Epithelial cell of esophagus (primary cell): ENCODE results near the gene PLXNA2.

Source experiments
- DNase-seq: peaks from one replicate; pipeline ENCODE4 v3.0.0; 2010; ENCODE audit warnings: low read depth
- H3K4me3 ChIP-seq: 2 replicates; pipeline ENCODE4 v1.5.1; 2011; ENCODE audit warnings: mild to moderate bottlenecking, low read length, control low read depth
- TF ChIP-seq, protein P1 (sequence below): IDR thresholded peaks from 2 replicates; pipeline ENCODE4 v1.5.1; 2011; ENCODE audit warnings: low read depth, mild to moderate bottlenecking, low read length, control low read depth, inconsistent platforms; ENCODE audit not compliant: insufficient read depth; ENCODE audit errors: missing control alignments

PLXNA2 gene

DNA sequence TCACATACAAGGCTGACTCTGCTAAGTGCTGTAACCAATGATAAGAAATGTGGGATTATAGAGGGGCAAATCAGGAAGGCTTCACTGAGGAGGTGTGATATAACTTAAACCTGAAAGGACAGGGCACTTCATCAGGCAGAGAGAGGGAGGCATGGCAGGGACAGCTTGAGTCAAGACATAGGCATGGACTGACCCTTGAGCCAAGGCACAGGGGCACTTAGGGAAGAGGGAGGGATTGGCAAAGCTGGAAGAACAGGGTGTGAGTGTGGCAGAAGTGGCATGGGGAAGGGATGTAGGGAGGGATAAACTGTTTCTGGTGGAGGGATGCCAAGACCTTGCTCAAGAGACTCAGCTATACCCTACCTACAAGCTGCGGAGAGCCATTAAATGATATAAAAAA, 81.3 kb downstream of the PLXNA2 start:
- TF ChIP-seq, protein P1, sequence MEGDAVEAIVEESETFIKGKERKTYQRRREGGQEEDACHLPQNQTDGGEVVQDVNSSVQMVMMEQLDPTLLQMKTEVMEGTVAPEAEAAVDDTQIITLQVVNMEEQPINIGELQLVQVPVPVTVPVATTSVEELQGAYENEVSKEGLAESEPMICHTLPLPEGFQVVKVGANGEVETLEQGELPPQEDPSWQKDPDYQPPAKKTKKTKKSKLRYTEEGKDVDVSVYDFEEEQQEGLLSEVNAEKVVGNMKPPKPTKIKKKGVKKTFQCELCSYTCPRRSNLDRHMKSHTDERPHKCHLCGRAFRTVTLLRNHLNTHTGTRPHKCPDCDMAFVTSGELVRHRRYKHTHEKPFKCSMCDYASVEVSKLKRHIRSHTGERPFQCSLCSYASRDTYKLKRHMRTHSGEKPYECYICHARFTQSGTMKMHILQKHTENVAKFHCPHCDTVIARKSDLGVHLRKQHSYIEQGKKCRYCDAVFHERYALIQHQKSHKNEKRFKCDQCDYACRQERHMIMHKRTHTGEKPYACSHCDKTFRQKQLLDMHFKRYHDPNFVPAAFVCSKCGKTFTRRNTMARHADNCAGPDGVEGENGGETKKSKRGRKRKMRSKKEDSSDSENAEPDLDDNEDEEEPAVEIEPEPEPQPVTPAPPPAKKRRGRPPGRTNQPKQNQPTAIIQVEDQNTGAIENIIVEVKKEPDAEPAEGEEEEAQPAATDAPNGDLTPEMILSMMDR = no peak
- DNase-seq = no peak
- H3K4me3 ChIP-seq = no peak overlapping the region

GRCh38 chr1:208161656-208162375, 82.4 kb downstream of the PLXNA2 start:
- DNase-seq = no peak
- TF ChIP-seq, protein P1 = no peak
- H3K4me3 ChIP-seq = no peak overlapping the region

DNA sequence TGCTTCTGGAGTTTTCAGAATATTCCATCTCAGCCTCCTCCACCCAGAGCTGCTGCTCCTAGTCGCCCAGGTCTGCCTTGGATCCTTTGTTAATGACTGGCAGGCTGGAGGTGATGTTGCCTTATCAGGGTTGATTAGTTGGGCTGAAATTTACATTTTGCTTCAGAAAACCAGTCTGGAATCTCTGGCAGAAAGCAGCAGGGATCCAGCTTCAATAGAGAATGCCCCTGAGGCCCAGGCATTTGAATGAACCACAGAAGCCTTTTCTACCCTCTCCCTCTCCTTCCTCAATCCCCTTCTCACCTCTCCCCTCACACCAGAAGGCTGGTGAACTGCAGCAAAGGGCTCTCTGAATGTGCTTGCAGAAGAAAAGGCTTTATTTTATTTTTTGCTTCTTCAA, 83.2 kb downstream of the PLXNA2 start:
- H3K4me3 ChIP-seq = no peak overlapping the region
- DNase-seq = no peak
- TF ChIP-seq, protein P1 = no peak

DNA sequence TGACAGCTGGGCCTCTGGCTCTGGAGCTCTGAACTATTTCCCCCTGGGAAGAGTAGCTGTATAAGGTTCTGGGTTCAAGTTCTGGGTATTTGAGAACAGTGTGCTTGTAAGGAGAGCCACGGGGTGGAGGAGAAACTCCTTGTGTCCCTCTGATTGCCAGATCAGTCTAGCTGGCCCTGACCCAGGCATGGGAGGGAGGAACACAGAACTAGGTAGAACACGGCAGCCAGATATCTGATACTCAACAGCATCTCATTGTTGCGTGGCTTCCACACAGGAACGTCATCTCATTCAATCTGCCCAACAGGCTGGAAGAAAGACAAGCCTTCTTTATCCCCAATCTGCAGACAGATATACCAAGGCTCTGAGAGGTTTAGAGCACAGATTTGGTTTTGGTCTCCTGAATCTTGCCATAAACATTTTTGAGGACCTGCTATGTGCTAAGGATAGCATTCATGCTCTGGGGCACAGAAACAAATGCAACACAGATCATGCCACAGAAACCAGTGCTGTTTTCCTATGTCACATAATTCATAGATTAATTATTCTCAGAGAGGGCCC, 83.8 kb downstream of the PLXNA2 start:
- DNase-seq = no peak
- no peak overlapping the region for H3K4me3 ChIP-seq
- TF ChIP-seq, protein P1 = no peak

GRCh38 chr1:208159555-208160258, 84.5 kb downstream of the PLXNA2 start:
- TF ChIP-seq, protein P1 = no peak
- no peak for DNase-seq
- H3K4me3 ChIP-seq = no peak overlapping the region

GRCh38 chr1:208158640-208159554, 85.3 kb downstream of the PLXNA2 start:
- no peak overlapping the region for H3K4me3 ChIP-seq
- DNase-seq = no peak
- TF ChIP-seq, protein P1 = no peak
